Medulla oblongata (tissue), 1 donor: Measurements from ENCODE around the gene JADE1.

Experiments used
- DNase-seq: peaks from one replicate; pipeline ENCODE4 v3.0.0-alpha.2; 2015; ENCODE audit errors: extremely low spot score

Gene JADE1

GRCh38 chr4:128841402-128841801, 31.9 kb downstream of the JADE1 start:
- no peak for DNase-seq

GRCh38 chr4:128844931-128845330, 35.4 kb downstream of the JADE1 start:
- peak; percentile 67 for DNase-seq

GRCh38 chr4:128846063-128846462, 36.6 kb downstream of the JADE1 start:
- no peak for DNase-seq

GRCh38 chr4:128847082-128847724, 37.7 kb downstream of the JADE1 start:
- no peak for DNase-seq

GRCh38 chr4:128848461-128848860, 39.0 kb downstream of the JADE1 start:
- DNase-seq = no peak

- DNase-seq = no peak
Measured at GRCh38 chr4:128850252-128850651, 40.8 kb downstream of the JADE1 start.

- DNase-seq = no peak
Measured at GRCh38 chr4:128853741-128854140, 44.2 kb downstream of the JADE1 start.

GRCh38 chr4:128854433-128854832, 44.9 kb downstream of the JADE1 start:
- no peak for DNase-seq

- DNase-seq = no peak
Measured at GRCh38 chr4:128855621-128856020, 46.1 kb downstream of the JADE1 start.

GRCh38 chr4:128856246-128856645, 46.7 kb downstream of the JADE1 start:
- DNase-seq = no peak

GRCh38 chr4:128858879-128859671, 49.6 kb downstream of the JADE1 start:
- DNase-seq = no peak

- peak; percentile 27 for DNase-seq
Measured at GRCh38 chr4:128859887-128860677, 50.6 kb downstream of the JADE1 start.

GRCh38 chr4:128861856-128862518, 52.5 kb downstream of the JADE1 start:
- no peak for DNase-seq

GRCh38 chr4:128862608-128863311, 53.3 kb downstream of the JADE1 start:
- DNase-seq = no peak

- peak; percentile 93 for DNase-seq
Measured at GRCh38 chr4:128863312-128864075, 54.0 kb downstream of the JADE1 start.

- DNase-seq = no peak
Measured at GRCh38 chr4:128865132-128865531, 55.6 kb downstream of the JADE1 start.

GRCh38 chr4:128866269-128866668, 56.8 kb downstream of the JADE1 start:
- DNase-seq = no peak

- no peak for DNase-seq
Measured at GRCh38 chr4:128866691-128867090, 57.2 kb downstream of the JADE1 start.

- no peak for DNase-seq
Measured at GRCh38 chr4:128868758-128869157, 59.3 kb downstream of the JADE1 start.

- no peak for DNase-seq
Measured at GRCh38 chr4:128869776-128870509, 60.4 kb downstream of the JADE1 start.
